K562 (cell line): ENCODE measurements around the gene SCGB3A2.

Experiments
- CEBPB ChIP-seq: fragments of 450-650 bp; IDR thresholded peaks from 2 replicates; pipeline ENCODE4 v1.6.1; 2016; ENCODE audit warnings: missing genetic modification characterization, missing compliant biosample characterization
- CHD1 ChIP-seq: fragments of 200-600 bp; sonication (generic); IDR thresholded peaks from one replicate; pipeline ENCODE4 v1.6.1; 2012; ENCODE audit warnings: mild to moderate bottlenecking, moderate library complexity, low read length, inconsistent platforms
- HNRNPLL ChIP-seq: fragments of 200-400 bp; formaldehyde crosslinking; IDR thresholded peaks from 2 replicates; pipeline ENCODE4 v1.6.1; 2017; ENCODE audit warnings: low read length, low read depth, mild to moderate bottlenecking; ENCODE audit not compliant: poor library complexity, severe bottlenecking
- MYC ChIP-seq, 2 experiments: fragments of 250-450 bp in 1 of 2; sonication (Bioruptor Pico) in 1 of 2; IDR thresholded peaks; 2 replicates each; pipeline versions ENCODE4 v1.5.1 to v1.6.1; 2012 to 2021; ENCODE audit warnings: low read depth in 2 of 2, borderline replicate concordance in 1 of 2, improper control_type of control experiment in 1 of 2, low read length in 1 of 2, mild to moderate bottlenecking in 1 of 2, moderate library complexity in 1 of 2
- ZNF57 ChIP-seq: fragments of 450-650 bp; formaldehyde crosslinking; IDR thresholded peaks from 2 replicates; pipeline ENCODE4 v1.4.0; 2020; ENCODE audit warnings: mild to moderate bottlenecking, moderate library complexity
- ZNF589 ChIP-seq: fragments of 200-800 bp; sonication (Bioruptor generic); IDR thresholded peaks from 2 replicates; pipeline ENCODE4 v1.6.1; 2016; ENCODE audit warnings: low read depth, missing genetic modification characterization, missing compliant biosample characterization
- TF ChIP-seq, protein P1 (sequence below), 2 experiments: fragments of 450-650 bp; IDR thresholded peaks; 2 replicates each; pipeline ENCODE4 v1.6.1; 2016; ENCODE audit warnings: mild to moderate bottlenecking in 2 of 2, borderline replicate concordance in 1 of 2, low read depth in 1 of 2, moderate library complexity in 1 of 2

DNA sequence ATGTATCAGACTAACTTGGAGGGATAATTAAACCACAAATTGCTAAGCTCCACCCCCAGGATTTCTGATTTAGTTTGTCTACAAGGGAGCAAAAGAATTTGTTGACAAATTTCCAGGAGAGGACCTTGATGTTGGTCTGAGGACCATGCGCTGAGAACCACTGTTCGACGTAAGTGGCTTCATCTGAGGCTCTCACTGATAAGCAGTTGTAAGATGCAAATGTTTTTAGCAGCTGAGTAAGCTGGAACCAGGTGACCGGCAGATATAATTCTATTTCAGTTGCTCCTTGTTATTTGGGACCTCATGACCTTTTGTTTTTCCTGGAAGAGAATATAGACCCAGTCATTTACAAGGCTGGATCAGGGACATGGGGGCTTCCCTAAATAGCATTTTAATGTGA lies 32.9 kb upstream of the SCGB3A2 start:
- TF ChIP-seq ZNF57 = no peak
- TF ChIP-seq MYC (IDR thresholded peaks at IDR 0.05; ENCODE audit: low read depth, low read length) = no peak
- TF ChIP-seq MYC (CRISPR knock-in tag; IDR thresholded peaks at IDR 0.05; ENCODE audit: borderline replicate concordance, low read depth) = no peak
- no peak for TF ChIP-seq CHD1
- no peak for TF ChIP-seq ZNF589 (CRISPR knock-in tag)
- TF ChIP-seq CEBPB (tag) = no peak
- no peak for TF ChIP-seq HNRNPLL
- TF ChIP-seq, protein P1, sequence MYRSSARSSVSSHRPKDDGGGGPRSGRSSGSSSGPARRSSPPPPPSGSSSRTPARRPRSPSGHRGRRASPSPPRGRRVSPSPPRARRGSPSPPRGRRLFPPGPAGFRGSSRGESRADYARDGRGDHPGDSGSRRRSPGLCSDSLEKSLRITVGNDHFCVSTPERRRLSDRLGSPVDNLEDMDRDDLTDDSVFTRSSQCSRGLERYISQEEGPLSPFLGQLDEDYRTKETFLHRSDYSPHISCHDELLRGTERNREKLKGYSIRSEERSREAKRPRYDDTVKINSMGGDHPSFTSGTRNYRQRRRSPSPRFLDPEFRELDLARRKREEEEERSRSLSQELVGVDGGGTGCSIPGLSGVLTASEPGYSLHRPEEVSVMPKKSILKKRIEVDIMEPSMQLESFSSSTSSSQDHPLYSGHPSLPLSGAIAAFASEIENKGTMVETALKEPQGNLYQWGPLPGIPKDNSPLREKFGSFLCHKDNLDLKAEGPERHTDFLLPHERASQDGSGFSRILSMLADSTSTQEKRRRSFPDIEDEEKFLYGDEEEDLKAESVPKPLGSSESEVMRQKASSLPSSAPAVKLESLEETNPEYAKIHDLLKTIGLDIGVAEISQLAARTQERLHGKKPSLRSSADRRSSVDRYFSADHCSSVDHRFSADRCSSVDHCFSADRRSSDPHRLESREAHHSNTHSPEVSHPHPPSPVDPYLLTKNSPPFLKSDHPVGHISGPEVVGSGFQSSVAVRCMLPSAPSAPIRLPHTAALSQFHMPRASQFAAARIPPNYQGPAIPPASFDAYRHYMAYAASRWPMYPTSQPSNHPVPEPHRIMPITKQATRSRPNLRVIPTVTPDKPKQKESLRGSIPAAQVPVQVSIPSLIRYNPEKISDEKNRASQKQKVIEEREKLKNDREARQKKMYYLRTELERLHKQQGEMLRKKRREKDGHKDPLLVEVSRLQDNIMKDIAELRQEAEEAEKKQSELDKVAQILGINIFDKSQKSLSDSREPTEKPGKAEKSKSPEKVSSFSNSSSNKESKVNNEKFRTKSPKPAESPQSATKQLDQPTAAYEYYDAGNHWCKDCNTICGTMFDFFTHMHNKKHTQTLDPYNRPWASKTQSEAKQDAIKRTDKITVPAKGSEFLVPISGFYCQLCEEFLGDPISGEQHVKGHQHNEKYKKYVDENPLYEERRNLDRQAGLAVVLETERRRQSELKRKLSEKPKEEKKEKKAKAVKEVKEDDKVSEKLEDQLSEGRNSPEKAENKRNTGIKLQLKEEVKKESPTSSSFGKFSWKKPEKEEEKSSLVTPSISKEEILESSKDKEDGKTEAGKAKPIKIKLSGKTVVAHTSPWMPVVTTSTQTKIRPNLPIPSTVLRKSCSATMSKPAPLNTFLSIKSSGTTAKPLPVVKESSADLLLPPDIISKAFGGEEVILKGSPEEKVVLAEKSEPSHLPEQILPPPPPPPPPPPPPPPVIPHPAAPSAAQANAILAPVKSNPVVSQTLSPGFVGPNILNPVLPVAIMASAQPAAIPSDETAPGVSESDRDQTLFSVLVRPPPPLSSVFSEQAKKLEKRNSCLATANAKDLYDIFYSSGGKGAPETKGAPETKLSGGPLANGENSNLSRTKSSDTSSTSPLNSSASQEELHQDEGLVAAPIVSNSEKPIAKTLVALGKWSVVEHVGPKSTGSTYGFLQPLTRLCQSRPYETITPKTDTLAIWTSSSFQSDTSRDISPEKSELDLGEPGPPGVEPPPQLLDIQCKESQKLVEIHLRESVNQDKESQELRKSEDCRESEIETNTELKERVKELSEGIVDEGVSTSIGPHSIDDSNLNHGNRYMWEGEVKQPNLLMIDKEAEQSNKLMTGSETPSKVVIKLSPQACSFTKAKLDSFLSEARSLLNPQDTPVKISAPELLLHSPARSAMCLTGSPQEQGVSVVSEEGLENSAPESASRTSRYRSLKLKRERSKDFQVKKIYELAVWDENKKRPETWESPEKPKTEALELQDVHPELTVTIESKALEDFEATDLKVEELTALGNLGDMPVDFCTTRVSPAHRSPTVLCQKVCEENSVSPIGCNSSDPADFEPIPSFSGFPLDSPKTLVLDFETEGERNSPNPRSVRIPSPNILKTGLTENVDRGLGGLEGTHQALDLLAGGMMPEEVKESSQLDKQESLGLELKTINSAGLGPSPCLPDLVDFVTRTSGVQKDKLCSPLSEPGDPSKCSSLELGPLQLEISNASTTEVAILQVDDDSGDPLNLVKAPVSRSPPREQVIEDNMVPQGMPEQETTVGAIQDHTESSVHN (IDR thresholded peaks at IDR 0.05; ENCODE audit: borderline replicate concordance in 1 of 2, low read depth in 1 of 2) = no peak
